K562 (cell line): ENCODE data around the gene WIPF2. TPM values are rescaled to one million over a fixed set of nuclear protein-coding genes. Genes with fewer than 3 reads are reported as not detected.
A peak's percentile ranks its signal among the peaks of the same experiment; 100 is the strongest.

Experiments
- CTBP1 ChIP-seq: fragments of 450-650 bp; IDR thresholded peaks from 2 replicates; pipeline ENCODE4 v1.6.1; 2016; ENCODE audit warnings: borderline replicate concordance
- CTCF ChIP-seq, 3 experiments: IDR thresholded peaks in 2 of 3; conservative IDR thresholded peaks in 1 of 3; 2 replicates each; pipeline ENCODE4 v1.5.1; 2011 to 2012; ENCODE audit warnings: low read length in 3 of 3, mild to moderate bottlenecking in 3 of 3, control low read depth in 2 of 3, improper control_type of control experiment in 1 of 3, inconsistent platforms in 1 of 3, low read depth in 1 of 3, mixed read lengths in 1 of 3, moderate library complexity in 1 of 3; ENCODE audit not compliant: insufficient read depth in 2 of 3
- E2F4 ChIP-seq: sonication (generic); formaldehyde crosslinking; IDR thresholded peaks from 2 replicates; pipeline ENCODE4 v1.8.0; 2022; ENCODE audit warnings: mild to moderate bottlenecking, low read depth, missing genetic modification reagents
- EHMT2 ChIP-seq: fragments of 450-650 bp; IDR thresholded peaks from 2 replicates; pipeline ENCODE4 v1.6.1; 2018; ENCODE audit warnings: antibody characterized with exemption
- HNRNPK ChIP-seq: fragments of 200-400 bp; formaldehyde crosslinking; IDR thresholded peaks from one replicate; pipeline ENCODE4 v1.6.1; 2018; ENCODE audit warnings: mild to moderate bottlenecking, low read depth, low read length; ENCODE audit not compliant: poor library complexity, severe bottlenecking
- MCM3 ChIP-seq: fragments of 450-650 bp; IDR thresholded peaks from 2 replicates; pipeline ENCODE4 v1.6.1; 2016
- MIER1 ChIP-seq: fragments of 450-650 bp; IDR thresholded peaks from 2 replicates; pipeline ENCODE4 v1.6.1; 2016; ENCODE audit warnings: antibody characterized with exemption, mild to moderate bottlenecking, low read depth
- MTA1 ChIP-seq: fragments of 450-650 bp; IDR thresholded peaks from 2 replicates; pipeline ENCODE4 v1.6.1; 2017; ENCODE audit warnings: borderline replicate concordance
- MYNN ChIP-seq, 2 experiments: sonication (generic); formaldehyde crosslinking in 1 of 2; IDR thresholded peaks; 2 replicates each; pipeline versions ENCODE4 v1.5.0 to v1.6.1; 2016 to 2020; ENCODE audit warnings: antibody characterized with exemption in 1 of 2, missing genetic modification reagents in 1 of 2
- NR4A1 ChIP-seq, 2 experiments: fragments of 250-450 bp in 1 of 2; fragments of 450-650 bp in 1 of 2; sonication (Bioruptor Pico) in 1 of 2; IDR thresholded peaks; 2 replicates each; pipeline versions ENCODE4 v1.4.0 to v1.6.1; 2016 to 2020; ENCODE audit warnings: mild to moderate bottlenecking in 2 of 2, missing compliant biosample characterization in 1 of 2, missing genetic modification characterization in 1 of 2, moderate library complexity in 1 of 2
- PRMT5 ChIP-seq: sonication (generic); formaldehyde crosslinking; IDR thresholded peaks from 2 replicates; pipeline ENCODE4 v1.5.0; 2020; ENCODE audit warnings: missing genetic modification reagents
- RAD21 ChIP-seq, 2 experiments: fragments of 250-450 bp in 1 of 2; fragments of 450-650 bp in 1 of 2; sonication (Bioruptor Pico) in 1 of 2; formaldehyde crosslinking in 1 of 2; IDR thresholded peaks in 1 of 2; conservative IDR thresholded peaks in 1 of 2; 2 replicates each; pipeline versions ENCODE4 v1.4.0 to v1.8.0; 2020 to 2022; ENCODE audit warnings: mild to moderate bottlenecking in 2 of 2, moderate library complexity in 1 of 2
- RCOR1 ChIP-seq, 2 experiments: IDR thresholded peaks; 2 replicates each; pipeline ENCODE4 v1.6.1; 2012; ENCODE audit warnings: low read depth in 2 of 2, low read length in 2 of 2, borderline replicate concordance in 1 of 2, improper control_type of control experiment in 1 of 2
- SETDB1 ChIP-seq: IDR thresholded peaks from one replicate; pipeline ENCODE4 v1.6.1; 2012; ENCODE audit warnings: low read length, control low read depth, inconsistent platforms
- TCF3 ChIP-seq: sonication (generic); formaldehyde crosslinking; IDR thresholded peaks from 2 replicates; pipeline ENCODE4 v1.4.0; 2020; ENCODE audit warnings: mild to moderate bottlenecking, missing genetic modification reagents
- TEAD4 ChIP-seq, 2 experiments: sonication (generic) in 1 of 2; formaldehyde crosslinking in 1 of 2; IDR thresholded peaks; 2 replicates each; pipeline versions ENCODE4 v1.6.1 to v1.8.0; 2012 to 2022; ENCODE audit warnings: borderline replicate concordance in 1 of 2, inconsistent platforms in 1 of 2, low read length in 1 of 2, mild to moderate bottlenecking in 1 of 2, missing genetic modification reagents in 1 of 2
- VEZF1 ChIP-seq: fragments of 200-800 bp; sonication (Bioruptor generic); IDR thresholded peaks from 2 replicates; pipeline ENCODE4 v1.6.1; 2017; ENCODE audit warnings: missing genetic modification characterization, missing compliant biosample characterization
- XRCC5 ChIP-seq: fragments of 200-400 bp; formaldehyde crosslinking; IDR thresholded peaks from 2 replicates; pipeline ENCODE4 v1.6.1; 2017; ENCODE audit warnings: low read depth, mild to moderate bottlenecking, low read length
- ZBTB33 ChIP-seq: sonication (generic); formaldehyde crosslinking; IDR thresholded peaks from 2 replicates; pipeline ENCODE4 v1.8.1; 2023; ENCODE audit warnings: mild to moderate bottlenecking, missing genetic modification reagents
- ZNF707 ChIP-seq: fragments of 250-450 bp; sonication (Bioruptor Pico); conservative IDR thresholded peaks from 2 replicates; pipeline ENCODE4 v1.8.0; 2022; ENCODE audit warnings: inconsistent platforms, mild to moderate bottlenecking, moderate library complexity
- ZNF778 ChIP-seq: fragments of 450-650 bp; formaldehyde crosslinking; IDR thresholded peaks from 2 replicates; pipeline ENCODE4 v1.4.0; 2020; ENCODE audit warnings: mild to moderate bottlenecking, moderate library complexity
- polyA plus RNA-seq, 8 experiments: library from polyadenylated mRNA; depleted of rRNA in 4 of 8; stranded (reverse) in 5 of 8; unstranded in 3 of 8; fragments of >200 nt; fragmentation: Nextera tagmentation in 2 of 8; fragmentation: Illumina TruSeq in 1 of 8; extraction: Ambion mirVana in 2 of 8; extraction: Trizol in 1 of 8; gene quantifications; 2 replicates each; pipeline versions ENCODE4 v1.2.1 to v1.2.3, GENCODE V29; 2011 to 2014; ENCODE audit warnings: inconsistent platforms in 1 of 8, missing spikeins in 1 of 8
- total RNA-seq, 7 experiments: library from RNA; depleted of rRNA in 6 of 7; stranded (reverse); fragments of >200 nt in 6 of 7; fragmentation: Illumina TruSeq in 2 of 7; extraction: Trizol in 2 of 7; gene quantifications; 2 replicates each; pipeline versions ENCODE4 v1.2.1 to v1.2.3, GENCODE V29; 2011 to 2021; ENCODE audit warnings: low replicate concordance in 1 of 7

The WIPF2 gene
- total and polyA plus RNA-seq, 9 of the 15 experiments (the other 6 are each of a cell fraction or from before 2014, with no cell fraction given): 3.6 to 15.0 (median 5.3) TPM

- no peak for TF ChIP-seq E2F4
- no peak for TF ChIP-seq SETDB1
- TF ChIP-seq NR4A1 (CRISPR knock-in tag; IDR thresholded peaks at IDR 0.05): no peak
- TF ChIP-seq NR4A1 (tag; IDR thresholded peaks at IDR 0.05): no peak
- no peak for TF ChIP-seq EHMT2
- no peak for TF ChIP-seq MCM3
- no peak for TF ChIP-seq HNRNPK
- TF ChIP-seq TEAD4 (IDR thresholded peaks at IDR 0.05; ENCODE audit: low read length): no peak; the same call in 1 of the 2 replicates
- TF ChIP-seq TEAD4 (CRISPR knock-in tag; IDR thresholded peaks at IDR 0.05; ENCODE audit: borderline replicate concordance): no peak
- TF ChIP-seq ZBTB33: no peak
- TF ChIP-seq VEZF1 (CRISPR knock-in tag): peak; percentile 35; the same call in 1 of the 2 replicates
- no peak for TF ChIP-seq XRCC5
- peak; percentile 50; the same call in 1 of the 2 replicates for TF ChIP-seq MYNN (IDR thresholded peaks at IDR 0.05)
- TF ChIP-seq MYNN (CRISPR knock-in tag; IDR thresholded peaks at IDR 0.05): no peak
- no peak for TF ChIP-seq MTA1
- 0 out of 4 replicates have a peak, but pooled peaks of 1 of the 2 experiments have one; percentile 18 for TF ChIP-seq RCOR1 (IDR thresholded peaks at IDR 0.05; ENCODE audit: borderline replicate concordance in 1 of 2, low read depth in 2 of 2, low read length in 2 of 2)
- TF ChIP-seq RAD21 (CRISPR knock-in tag; conservative IDR thresholded peaks at IDR 0.05 in 1 of 2, IDR thresholded peaks at IDR 0.05 in 1 of 2): peak; percentile 89 to 92
- no peak for TF ChIP-seq ZNF778 (CRISPR knock-in tag)
- TF ChIP-seq PRMT5 (CRISPR knock-in tag): no peak
- TF ChIP-seq CTCF (IDR thresholded peaks at IDR 0.05 in 2 of 3, conservative IDR thresholded peaks at IDR 0.05 in 1 of 3; ENCODE audit: insufficient read depth in 2 of 3, low read depth in 1 of 3, low read length in 3 of 3): peak; percentile 63 to 81 (median 69)
- TF ChIP-seq ZNF707 (CRISPR knock-in tag): no peak
- TF ChIP-seq CTBP1: peak; percentile 15; the same call in 1 of the 2 replicates
- TF ChIP-seq TCF3 (CRISPR knock-in tag): no peak
- no peak for TF ChIP-seq MIER1
These were observed 84.0 kb downstream of the WIPF2 start (continued) for GRCh38 chr17:40303009-40303657.
